NCI-H446 (cell line): ENCODE measurements around the gene DDIT4.

Source experiments
- DNase-seq, 2 experiments: peaks; one replicate each; lab custom pipeline; 2025; lab: John Stamatoyannopoulos, UW

DDIT4 gene

DNA sequence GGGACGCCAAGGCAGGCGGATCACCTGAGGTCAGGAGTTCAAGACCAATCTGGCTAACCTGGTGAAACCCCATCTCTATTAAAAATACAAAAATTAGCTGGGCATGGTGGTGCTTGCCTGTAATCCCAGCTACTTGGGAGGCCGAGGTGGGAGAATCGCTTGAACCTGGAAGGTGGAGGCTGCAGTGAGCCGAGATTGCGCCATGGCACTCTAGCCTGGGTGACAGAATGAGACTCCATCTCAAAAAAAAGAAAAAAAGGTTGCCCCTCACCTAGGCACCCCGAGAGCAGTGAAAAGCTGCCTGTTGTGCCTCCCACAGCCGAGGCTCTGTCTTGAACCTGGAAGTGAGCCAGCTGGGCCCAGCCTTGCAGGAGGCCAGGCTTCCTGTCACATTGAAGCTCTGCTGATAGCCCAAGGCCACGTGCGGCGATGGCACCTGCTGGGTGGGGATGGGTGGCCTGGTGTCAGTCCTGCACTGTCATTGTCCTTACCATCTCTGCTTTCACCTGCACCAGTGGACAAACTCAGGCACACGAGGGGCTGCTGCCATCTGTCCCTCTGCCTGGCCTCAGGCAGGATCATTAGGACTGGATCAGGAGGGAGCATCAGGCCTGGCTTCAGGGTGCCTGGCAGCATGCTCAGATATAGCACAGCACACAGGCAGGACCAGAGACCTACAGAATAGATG, 43.2 kb downstream of the DDIT4 start:
- no peak for DNase-seq

DNA sequence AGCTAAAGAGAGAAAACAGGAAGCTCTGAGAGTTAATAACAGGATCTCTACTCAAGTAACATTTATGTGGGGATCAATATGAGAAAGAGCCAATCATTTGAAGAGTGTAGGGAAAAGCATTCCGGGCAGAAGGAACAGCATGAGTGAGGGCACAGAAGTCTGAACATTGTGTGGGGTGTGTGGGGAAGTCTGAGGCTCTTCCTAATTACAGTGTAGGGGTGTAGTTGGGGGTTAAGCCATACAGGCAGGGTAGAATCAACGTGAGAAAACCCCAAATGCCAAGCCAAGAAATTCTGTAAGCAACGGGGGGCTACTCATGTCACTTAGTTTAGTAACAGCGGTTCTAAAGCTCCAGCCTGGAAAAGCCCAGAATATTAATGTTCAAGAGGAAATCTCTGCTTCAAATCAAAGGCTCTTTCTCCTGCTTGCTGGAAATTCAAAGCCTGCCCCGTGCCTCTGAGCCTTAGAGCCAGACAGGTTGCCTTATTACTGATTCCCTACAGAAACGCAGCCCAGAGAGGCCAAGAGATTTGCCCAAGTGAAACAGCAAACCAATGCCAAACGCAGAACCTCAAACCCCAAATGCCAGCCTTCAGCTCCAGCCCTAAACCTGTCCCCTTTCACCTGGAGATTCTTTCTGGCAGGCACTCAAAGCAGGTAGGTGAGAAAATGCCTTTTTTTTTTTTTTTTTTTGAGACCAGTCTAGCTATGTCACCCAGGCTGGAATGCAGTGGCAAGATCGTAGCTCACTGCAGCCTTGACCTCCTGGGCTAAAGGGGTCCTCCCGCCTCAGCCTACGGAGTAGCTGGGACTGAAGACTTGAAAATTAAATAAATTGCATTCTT, 44.9 kb downstream of the DDIT4 start:
- DNase-seq: no peak

DNA sequence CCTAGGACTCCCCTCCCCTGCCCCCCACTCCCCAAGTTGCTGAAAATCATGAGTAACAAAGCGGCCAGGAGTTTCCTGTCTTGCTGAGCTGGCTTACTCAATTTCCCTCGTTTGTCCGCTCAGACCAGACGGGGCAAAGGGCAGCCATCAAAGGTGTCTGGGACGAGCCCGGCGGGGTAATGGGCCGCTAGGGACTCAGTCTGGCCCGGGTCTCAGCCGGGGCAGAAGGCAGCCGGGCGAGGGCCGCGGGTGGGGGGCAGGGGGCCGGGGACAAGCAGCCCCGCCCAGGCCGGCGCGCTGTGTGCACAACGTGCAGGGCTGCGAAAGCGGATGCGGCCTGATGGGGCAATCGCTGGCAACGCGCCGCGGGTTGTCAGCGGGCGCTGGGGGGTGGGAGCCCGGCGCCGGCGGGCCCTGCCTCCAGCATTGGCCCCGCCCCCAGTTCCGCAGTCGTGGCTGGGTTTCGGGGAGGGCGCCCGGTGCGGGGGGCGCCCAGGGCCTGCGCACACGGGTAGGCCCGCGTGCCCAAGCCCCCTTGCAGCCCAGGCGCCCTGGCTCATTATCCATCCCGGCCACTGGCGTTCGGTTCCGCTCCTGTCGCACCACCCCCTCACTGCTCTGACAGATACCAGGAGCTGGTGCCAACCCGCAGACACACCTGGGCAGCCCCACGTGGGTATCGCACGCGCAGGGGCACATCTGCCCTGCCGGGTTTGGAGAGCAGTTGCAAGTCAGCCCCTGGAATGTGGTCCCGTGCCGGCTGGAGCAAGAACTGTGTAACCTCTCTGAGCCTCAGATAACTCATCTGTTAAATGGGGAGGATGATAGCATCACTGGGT, 45.9 kb downstream of the DDIT4 start:
- DNase-seq: no peak

DNA sequence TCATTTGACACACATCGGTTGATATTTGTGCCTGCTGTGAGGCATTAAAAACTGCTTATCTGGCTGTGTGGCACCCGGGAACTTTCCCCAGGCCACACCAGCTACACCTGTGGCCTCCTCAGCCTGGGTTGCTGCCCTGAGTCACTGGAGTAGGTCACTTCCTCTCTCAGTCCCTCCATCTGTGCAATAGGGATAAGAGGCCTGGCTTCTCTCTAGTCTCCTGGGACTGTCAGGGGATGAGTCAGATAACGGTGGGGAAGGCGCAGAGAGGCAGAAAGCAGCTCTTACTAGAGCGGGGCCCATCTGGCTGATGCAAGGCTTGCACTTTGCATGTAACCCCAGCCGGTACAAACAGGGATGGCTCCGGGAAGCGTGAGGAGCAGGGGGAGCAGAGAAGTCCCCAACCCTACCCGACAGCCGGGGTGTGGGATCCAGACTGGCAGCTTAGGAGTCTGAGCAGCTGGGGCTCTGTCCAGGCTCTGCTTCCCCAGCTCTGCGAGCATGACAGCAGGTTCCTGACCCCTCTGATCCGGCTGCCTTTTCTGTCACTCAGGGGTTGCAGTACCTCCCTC, 47.0 kb downstream of the DDIT4 start:
- DNase-seq: peak; percentile 39 to 87

DNA sequence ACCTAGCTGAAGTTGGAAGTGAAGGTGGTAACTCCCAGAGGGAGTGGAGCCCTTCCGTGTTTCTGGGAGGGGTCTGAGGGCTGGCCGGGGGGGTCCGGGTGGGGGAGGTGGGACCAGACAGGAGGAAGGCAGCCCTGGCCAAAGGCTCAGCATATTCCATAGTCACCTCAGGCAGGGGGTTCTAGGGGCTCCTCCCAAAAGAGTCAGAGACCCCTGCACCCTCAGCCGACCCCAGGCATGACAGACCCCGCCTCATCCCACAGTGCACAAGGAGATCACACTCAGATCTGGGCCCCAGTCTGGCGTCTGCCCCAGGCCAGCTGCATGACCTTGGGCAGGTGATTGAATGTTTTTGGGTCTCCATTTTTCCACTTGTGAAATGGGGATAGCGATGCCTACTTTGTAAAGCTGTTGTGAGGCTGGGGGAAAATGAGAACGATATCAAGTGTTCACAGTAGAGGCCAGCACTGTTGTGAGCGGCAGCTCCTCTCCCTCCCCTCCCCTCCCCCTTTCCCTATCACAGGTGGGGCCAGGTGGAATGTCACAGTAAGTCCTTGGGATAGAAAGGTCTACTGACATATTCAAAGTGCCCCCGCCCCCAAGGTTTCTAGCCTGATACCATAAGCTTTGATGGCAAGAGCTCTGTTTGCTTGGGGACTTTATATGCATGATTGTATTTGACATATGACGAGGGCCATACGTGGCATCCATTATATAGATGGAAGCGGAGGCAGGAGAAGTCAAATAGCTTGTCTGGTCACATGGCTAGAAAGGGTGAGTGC, 47.7 kb downstream of the DDIT4 start:
- no peak for DNase-seq

DNA sequence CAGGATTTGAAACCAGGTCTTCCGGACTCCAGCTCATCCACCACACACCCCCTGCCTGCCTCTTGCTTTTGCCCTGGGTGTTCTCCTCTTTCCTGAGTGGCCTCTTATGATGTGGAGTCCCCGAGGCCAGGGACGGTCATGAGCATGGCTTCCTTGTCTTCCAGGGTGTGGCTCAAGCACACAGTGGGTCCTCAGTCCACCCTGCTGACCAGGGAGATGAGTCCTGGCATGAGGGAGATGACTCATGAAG, 48.2 kb downstream of the DDIT4 start:
- no peak for DNase-seq

DNA sequence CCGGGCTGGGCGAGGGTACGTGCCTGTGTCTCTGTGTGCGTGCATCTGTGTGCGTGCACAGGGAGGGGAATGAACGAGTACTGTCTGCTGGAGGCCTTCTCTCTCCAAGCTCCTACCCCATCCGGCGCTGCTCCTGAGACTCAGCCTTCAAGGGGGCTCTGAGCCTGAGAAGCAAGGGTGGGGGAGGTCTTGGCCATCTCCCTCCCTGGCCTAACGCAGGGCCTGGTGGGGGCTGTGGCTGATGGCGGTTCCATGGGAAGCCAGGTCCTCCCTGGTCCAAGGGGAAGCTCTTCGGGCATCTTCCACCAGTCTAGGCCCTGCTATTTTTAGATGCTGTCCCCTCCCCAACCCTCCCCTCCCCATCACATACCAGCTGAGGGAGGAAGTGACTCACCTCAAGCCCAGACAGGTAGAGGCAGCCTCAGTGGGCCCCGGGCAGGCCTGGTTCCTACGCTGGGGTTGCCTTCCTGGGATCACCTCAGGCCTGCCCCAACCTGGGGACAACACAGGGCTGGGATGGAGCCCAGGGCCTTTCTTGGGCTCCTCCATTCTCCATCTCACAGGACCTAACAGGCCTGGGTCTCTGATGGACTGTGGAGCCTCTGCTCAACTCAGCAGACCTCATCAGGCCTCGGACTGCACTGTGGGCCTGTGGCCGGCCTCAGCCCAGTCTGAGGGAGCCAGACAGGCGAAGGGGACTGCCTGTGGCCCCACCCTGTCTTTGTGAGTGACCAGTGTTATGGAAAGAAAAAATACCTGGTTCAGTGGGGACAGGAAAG, 48.7 kb downstream of the DDIT4 start:
- DNase-seq: no peak

DNA sequence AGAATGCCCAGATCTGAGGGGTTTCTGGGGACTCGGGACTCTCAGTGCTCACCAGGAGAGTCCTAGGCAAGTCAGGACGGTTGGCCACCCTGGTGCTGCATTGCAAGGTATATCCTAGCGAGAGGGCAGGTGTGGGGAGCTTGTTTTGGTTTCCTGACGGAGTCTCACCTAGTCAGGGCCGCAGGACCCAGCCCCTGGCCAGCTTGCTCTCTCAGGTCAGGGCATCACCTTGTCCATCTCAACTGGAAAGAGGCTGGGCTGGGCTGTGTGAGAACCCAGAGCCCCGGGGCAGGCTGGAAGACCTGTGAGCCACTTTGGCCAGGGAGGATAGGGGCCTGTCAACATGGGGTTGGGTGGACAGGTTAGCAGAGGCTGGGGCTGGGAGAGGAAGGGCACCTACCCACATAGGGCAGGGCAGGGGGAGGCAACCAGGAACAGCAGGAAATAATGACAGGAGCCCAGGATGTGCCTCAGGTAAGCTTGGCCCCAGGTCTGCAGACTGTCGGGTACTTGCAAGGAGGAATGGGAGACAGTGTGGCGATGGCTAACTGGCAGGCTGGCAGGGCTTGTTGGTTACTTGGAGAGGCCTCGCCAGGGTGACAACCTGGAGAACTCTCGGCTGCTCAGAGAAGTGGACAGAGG, 49.5 kb downstream of the DDIT4 start:
- DNase-seq: no peak

DNA sequence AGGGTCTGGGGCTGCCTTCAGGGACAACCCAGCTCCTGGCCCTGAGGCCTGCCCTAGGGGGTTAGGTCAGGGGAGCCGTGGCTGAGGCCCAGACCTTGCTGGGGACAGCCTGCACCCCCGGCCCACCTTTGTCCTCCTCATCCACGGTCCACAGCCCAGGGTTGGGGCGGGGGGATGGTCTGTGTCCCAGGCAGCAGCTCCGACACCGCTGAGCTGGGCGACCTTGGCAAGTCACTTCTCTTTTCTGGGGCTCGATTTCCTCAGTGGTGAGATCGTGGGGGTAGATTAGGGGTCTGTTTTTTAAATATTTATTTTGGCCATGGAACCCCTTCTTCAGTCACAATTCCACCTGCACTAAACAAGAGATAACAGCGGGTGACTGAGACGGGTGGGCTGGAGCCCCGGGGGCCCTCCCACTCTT, 50.1 kb downstream of the DDIT4 start:
- DNase-seq: no peak
